Fibroblast of mammary gland (primary cell): ENCODE results near the gene RIN2.
"Not testable (repeated sequence)": the region's sequence is repeated elsewhere in the genome, so short reads cannot be mapped to it uniquely, and the experiment has no call there.

Source experiments
- DNase-seq: peaks from one replicate; pipeline ENCODE4 v3.0.0-alpha.2; 2010; ENCODE audit warnings: low read depth
- H3K4me3 ChIP-seq: 2 replicates; pipeline ENCODE4 v1.5.1; 2011; ENCODE audit warnings: low read depth, mild to moderate bottlenecking, low read length, moderate library complexity; ENCODE audit not compliant: control insufficient read depth
- TF ChIP-seq, protein P1 (sequence below): conservative IDR thresholded peaks from 2 replicates; pipeline ENCODE4 v1.5.1; 2011; ENCODE audit warnings: low read depth, low read length, inconsistent platforms; ENCODE audit not compliant: control insufficient read depth, insufficient read depth

Gene RIN2

DNA sequence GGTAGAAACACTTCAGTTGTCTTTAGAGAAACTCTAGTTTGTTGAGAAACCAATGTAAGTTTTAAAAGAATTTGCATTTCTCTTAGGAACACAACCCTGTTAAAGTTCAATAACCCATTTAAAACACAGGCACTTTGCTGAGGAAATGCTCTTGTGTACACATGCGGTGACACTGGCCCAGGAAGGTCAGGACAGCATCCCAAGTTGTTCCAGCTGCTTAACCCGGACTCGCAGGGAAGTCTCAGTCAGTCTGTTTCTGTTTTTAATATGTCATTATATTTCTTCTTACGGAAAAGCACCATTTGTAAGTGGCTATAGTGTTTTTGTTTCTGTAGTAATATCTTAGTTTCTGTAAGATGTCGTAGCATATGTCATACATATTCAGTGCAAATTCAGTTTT lies 36.9 kb downstream of the RIN2 start:
- H3K4me3 ChIP-seq, result no peak overlapping the region
- TF ChIP-seq, protein P1, sequence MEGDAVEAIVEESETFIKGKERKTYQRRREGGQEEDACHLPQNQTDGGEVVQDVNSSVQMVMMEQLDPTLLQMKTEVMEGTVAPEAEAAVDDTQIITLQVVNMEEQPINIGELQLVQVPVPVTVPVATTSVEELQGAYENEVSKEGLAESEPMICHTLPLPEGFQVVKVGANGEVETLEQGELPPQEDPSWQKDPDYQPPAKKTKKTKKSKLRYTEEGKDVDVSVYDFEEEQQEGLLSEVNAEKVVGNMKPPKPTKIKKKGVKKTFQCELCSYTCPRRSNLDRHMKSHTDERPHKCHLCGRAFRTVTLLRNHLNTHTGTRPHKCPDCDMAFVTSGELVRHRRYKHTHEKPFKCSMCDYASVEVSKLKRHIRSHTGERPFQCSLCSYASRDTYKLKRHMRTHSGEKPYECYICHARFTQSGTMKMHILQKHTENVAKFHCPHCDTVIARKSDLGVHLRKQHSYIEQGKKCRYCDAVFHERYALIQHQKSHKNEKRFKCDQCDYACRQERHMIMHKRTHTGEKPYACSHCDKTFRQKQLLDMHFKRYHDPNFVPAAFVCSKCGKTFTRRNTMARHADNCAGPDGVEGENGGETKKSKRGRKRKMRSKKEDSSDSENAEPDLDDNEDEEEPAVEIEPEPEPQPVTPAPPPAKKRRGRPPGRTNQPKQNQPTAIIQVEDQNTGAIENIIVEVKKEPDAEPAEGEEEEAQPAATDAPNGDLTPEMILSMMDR, result no peak
- DNase-seq, result no peak

DNA sequence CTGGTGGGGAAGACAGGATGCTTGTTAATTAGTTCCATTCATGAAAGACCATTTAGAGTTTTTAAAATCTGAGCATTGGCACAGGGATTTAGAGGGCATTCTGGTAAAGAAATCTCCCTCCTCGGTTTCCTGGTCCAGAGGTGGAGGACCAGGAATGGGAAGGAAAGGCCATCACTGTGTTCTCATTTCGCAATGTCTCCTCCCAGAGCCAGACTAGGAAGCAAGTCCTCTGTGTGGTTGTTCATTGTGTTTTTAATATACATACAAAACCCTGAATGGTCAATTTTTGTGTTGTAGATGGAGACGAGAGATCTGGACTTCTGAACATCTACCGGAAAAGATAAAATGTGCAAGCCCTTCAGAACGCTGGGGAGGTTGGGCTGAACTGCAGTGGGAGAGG lies 41.3 kb downstream of the RIN2 start:
- TF ChIP-seq, protein P1, result no peak
- no peak overlapping the region for H3K4me3 ChIP-seq
- DNase-seq, result no peak

DNA sequence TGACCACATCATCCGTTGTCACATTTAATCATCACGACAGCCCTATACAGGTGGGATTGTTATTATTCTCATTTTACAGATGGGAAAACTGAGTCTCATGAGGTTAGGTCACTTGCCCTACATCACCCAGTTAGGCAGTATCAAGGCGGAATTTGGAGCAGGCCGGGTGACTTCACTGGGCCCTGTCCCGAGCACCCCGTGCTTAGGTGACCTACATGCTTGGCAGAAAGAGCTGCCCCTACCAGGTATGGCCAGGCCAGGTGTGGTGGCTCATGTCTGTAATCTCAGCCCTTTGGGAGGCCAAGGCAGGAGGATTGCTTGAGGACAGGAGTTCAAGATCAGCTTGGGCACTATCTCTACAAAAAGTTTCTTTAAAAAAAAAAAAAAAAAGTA lies 44.0 kb downstream of the RIN2 start:
- no peak overlapping the region for H3K4me3 ChIP-seq
- no peak for DNase-seq
- TF ChIP-seq, protein P1, result no peak

DNA sequence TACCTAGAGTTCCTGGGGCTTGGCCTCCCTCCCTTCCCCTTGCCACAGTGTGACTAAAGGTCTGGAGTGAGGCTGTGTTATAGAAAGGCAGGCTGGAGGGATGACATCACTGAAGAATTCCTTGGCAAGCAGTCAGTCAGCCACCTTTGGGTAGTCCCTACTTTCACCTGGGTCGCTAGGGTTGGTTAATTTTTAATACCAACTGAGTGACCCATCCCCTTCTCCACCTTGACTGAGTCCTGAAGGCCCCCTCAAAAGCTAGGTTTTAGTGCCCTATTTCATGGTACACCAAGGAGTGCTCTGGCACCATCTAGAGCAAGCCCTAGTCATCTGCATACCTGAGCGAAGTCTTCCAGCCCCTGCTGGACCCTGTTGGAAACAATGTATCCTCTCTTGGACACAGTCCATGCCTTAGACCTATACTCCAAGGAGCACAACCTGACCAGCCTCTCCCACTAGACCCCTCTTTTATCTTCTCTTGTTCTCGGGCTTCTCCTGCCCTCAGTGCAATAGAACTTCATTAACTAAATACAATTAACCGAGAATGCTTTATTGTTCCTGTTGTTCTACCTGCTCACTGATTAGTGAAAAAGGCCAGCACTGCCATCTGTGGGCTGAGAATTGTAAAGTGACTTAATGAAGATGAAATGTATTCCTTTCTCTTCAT lies 44.6 kb downstream of the RIN2 start:
- H3K4me3 ChIP-seq, result no peak overlapping the region
- TF ChIP-seq, protein P1, result no peak
- no peak for DNase-seq

DNA sequence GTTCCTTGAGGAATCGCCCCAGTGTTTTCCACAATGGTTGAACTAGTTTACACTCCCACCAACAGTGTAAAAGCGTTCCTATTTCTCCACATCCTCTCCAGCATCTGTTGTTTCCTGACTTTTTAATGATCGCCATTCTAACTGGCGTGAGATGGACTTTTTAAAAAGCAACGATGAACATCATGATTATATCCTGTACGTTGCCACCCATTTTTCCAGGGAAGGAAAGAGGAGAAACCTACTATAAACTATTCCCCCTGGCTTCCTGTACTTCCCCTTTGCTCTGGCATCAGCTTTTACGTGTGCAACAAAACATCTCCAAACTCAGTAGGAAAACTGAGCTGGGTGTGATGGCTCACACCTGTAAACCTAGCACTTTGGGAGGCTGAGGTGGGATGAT lies 48.2 kb downstream of the RIN2 start:
- DNase-seq, H3K4me3 ChIP-seq: not testable (repeated sequence)

DNA sequence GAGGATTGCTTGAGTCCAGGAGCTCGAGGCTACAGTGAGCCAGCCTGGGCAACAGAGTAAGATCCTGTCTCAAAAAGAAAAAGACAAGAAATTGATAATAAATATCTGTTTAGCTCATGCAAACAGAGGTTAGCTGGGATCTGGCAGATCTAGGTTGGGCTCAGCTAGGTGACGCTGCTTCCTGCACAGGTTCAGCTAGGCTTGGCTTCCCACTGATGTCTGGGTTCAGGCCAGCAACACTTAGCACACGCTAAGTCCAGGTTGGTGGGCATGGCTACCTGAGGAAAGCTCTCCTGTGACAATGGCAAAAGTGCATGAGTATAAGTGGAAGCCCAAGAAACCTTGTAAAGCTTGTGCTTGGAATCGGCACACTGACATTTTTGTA lies 48.7 kb downstream of the RIN2 start:
- TF ChIP-seq, protein P1, result no peak
- DNase-seq, result no peak
- H3K4me3 ChIP-seq, result no peak overlapping the region

DNA sequence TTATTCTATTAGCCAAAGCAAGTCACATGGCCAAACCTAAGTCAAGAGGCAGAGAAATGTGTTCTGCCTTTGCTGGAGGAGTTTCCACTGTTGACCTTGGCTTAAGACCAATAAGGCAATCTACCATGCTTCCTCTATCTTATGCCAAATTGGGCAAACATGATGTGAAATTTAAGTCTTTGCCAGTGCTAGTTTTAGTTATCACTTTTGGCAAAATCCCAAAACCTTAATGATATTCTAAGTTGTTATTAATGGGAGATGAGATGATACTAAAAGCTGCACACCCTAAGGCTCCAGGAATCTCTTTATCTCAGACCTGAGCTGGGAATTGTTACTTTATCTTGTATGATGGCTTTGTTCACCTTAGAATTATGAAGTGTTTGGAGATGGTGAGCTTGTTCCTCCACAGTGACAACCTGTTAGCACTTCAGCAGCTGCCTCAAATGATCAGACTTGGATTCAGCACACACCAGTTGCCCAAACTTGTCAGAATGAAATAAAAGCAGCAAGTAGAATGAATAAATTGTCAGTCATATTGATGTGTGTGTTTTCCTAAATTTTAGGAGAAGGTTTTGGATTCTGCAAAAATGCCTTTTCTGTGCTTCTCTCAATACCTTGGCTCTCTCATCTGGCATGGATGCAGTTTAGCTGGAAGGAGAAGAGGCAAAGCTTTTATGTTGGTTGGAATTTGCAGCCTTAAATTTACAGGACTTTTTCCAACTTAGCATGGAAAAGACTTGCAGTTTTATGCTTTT lies 49.3 kb downstream of the RIN2 start:
- TF ChIP-seq, protein P1, result no peak
- DNase-seq, result peak; percentile 51
- H3K4me3 ChIP-seq, result no peak overlapping the region
